Measurements from ENCODE around the gene CDC20B.

Gene CDC20B

DNA sequence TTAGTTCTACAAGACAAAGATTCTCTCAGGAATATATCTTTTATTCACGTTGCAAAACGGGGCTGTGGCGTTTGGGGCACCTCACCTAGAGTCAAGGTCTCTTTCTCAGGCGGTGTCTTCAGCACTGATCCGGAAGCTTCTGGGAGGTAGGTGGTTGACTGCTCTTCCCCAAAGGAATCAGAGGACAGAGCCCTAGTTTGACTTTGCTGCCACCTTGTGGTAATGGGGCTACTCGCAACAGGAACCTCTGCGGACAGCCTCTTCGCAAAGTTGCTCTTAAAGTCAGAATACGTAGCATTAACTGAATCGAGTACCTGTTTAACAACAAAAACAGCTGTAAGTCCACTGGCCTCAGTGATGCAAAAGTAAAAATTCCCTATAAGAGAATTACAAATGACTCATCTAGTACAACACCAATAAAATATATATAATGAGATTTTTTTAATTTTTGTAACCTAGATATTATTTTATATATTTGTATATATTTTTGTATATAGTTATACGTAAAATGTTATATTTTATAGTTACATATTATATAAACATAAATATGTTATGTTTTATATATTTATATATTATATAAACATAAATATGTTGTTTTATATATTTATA, 26.3 kb downstream of the CDC20B start:
- H4K20me1 ChIP-seq (ENCODE audit: insufficient read depth): no peaks in the 10 kb centered on the region
- no peak overlapping the region for H3K4me3 ChIP-seq (IDR thresholded peaks at IDR 0.05; ENCODE audit: insufficient read depth, low read depth, low read length)
- H3K4me1 ChIP-seq (ENCODE audit: low read depth, poor library complexity, severe bottlenecking): peaks cover 7% of the 10 kb centered on the region
- TF ChIP-seq, protein P1, sequence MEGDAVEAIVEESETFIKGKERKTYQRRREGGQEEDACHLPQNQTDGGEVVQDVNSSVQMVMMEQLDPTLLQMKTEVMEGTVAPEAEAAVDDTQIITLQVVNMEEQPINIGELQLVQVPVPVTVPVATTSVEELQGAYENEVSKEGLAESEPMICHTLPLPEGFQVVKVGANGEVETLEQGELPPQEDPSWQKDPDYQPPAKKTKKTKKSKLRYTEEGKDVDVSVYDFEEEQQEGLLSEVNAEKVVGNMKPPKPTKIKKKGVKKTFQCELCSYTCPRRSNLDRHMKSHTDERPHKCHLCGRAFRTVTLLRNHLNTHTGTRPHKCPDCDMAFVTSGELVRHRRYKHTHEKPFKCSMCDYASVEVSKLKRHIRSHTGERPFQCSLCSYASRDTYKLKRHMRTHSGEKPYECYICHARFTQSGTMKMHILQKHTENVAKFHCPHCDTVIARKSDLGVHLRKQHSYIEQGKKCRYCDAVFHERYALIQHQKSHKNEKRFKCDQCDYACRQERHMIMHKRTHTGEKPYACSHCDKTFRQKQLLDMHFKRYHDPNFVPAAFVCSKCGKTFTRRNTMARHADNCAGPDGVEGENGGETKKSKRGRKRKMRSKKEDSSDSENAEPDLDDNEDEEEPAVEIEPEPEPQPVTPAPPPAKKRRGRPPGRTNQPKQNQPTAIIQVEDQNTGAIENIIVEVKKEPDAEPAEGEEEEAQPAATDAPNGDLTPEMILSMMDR (conservative IDR thresholded peaks at IDR 0.05; ENCODE audit: low read depth, low read length): peak; percentile 98
- no peaks in the 10 kb centered on the region for H3K79me2 ChIP-seq (ENCODE audit: insufficient read depth, low read depth)
- H3K9ac ChIP-seq: no peak overlapping the region
- peak overlapping the region; percentile 53 for H3K4me2 ChIP-seq
- H3K36me3 ChIP-seq (ENCODE audit: insufficient read depth): no peaks in the 10 kb centered on the region
- H2AFZ ChIP-seq (ENCODE audit: low read depth): peak overlapping the region; percentile 53
- no peaks in the 10 kb centered on the region for H3K27me3 ChIP-seq (ENCODE audit: insufficient read depth, low read depth)
- H3K27ac ChIP-seq: no peak overlapping the region

- peak overlapping the region; percentile 53 for H3K4me2 ChIP-seq
- peaks cover 7% of the 10 kb centered on the region for H3K4me1 ChIP-seq (ENCODE audit: low read depth, poor library complexity, severe bottlenecking)
- H3K27ac ChIP-seq: no peak overlapping the region
- H4K20me1 ChIP-seq (ENCODE audit: insufficient read depth): no peaks in the 10 kb centered on the region
- TF ChIP-seq, protein P1 (conservative IDR thresholded peaks at IDR 0.05; ENCODE audit: low read depth, low read length): no peak
- H3K9ac ChIP-seq: no peak overlapping the region
- peak overlapping the region; percentile 53 for H2AFZ ChIP-seq (ENCODE audit: low read depth)
- no peaks in the 10 kb centered on the region for H3K79me2 ChIP-seq (ENCODE audit: insufficient read depth, low read depth)
- no peaks in the 10 kb centered on the region for H3K27me3 ChIP-seq (ENCODE audit: insufficient read depth, low read depth)
- H3K4me3 ChIP-seq (IDR thresholded peaks at IDR 0.05; ENCODE audit: insufficient read depth, low read depth, low read length): no peak overlapping the region
- H3K36me3 ChIP-seq (ENCODE audit: insufficient read depth): no peaks in the 10 kb centered on the region
Observed at GRCh38 chr5:55146080-55146479, 26.9 kb downstream of the CDC20B start.

DNA sequence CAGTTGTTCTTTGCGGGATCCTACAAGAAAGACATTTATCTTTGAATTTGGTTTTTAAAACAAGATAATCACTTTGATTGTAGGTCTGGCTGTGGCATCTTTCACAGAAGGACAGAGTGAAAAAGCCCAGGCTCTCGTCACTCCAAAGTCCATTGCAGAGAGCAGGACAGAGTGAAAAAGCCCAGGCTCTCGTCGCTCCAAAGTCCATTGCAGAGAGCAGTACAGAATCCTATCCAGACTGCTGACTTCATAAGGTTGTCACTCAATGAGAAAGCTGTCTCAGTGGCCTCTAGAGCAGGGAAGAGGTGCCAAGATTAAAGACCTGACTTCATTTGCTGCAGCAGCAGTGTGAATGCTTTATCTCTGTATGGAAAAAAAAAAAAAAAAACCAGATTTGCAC, 29.4 kb downstream of the CDC20B start:
- H3K27me3 ChIP-seq (ENCODE audit: insufficient read depth, low read depth): no peaks in the 10 kb centered on the region
- no peak overlapping the region for H3K27ac ChIP-seq
- no peak overlapping the region for H3K9ac ChIP-seq
- peaks cover 7% of the 10 kb centered on the region for H3K4me1 ChIP-seq (ENCODE audit: low read depth, poor library complexity, severe bottlenecking)
- H3K4me3 ChIP-seq (IDR thresholded peaks at IDR 0.05; ENCODE audit: insufficient read depth, low read depth, low read length): no peak overlapping the region
- H2AFZ ChIP-seq (ENCODE audit: low read depth): no peak overlapping the region
- no peaks in the 10 kb centered on the region for H4K20me1 ChIP-seq (ENCODE audit: insufficient read depth)
- H3K36me3 ChIP-seq (ENCODE audit: insufficient read depth): no peaks in the 10 kb centered on the region
- no peaks in the 10 kb centered on the region for H3K79me2 ChIP-seq (ENCODE audit: insufficient read depth, low read depth)
- TF ChIP-seq, protein P1 (conservative IDR thresholded peaks at IDR 0.05; ENCODE audit: low read depth, low read length): no peak
- no peak overlapping the region for H3K4me2 ChIP-seq

- TF ChIP-seq, protein P1 (conservative IDR thresholded peaks at IDR 0.05; ENCODE audit: low read depth, low read length): no peak
- Histone ChIP-seq H3K9ac (no peak overlapping the region), H3K79me2 (ENCODE audit: insufficient read depth, low read depth) (no peaks in the 10 kb centered on the region), H3K27me3 (ENCODE audit: insufficient read depth, low read depth) (no peaks in the 10 kb centered on the region), H3K4me1 (ENCODE audit: low read depth, poor library complexity, severe bottlenecking) (peaks cover 7% of the 10 kb centered on the region), H4K20me1 (ENCODE audit: insufficient read depth) (no peaks in the 10 kb centered on the region), H3K4me3 (IDR thresholded peaks at IDR 0.05; ENCODE audit: insufficient read depth, low read depth, low read length) (no peak overlapping the region), H2AFZ (ENCODE audit: low read depth) (no peak overlapping the region), H3K27ac (no peak overlapping the region), H3K4me2 (no peak overlapping the region), H3K36me3 (ENCODE audit: insufficient read depth) (no peaks in the 10 kb centered on the region)
Observed at GRCh38 chr5:55141945-55142690, 30.9 kb downstream of the CDC20B start.
